Lower leg skin (tissue), 3 donors: ENCODE results near the gene RAP1GAP.

Experiments
- CTCF ChIP-seq, 3 donors: fragments of 450-650 bp; IDR thresholded peaks; one replicate each; pipeline ENCODE4 v1.5.1; 2016; ENCODE audit warnings: antibody characterized with exemption in 3 of 3, mild to moderate bottlenecking in 3 of 3, moderate library complexity in 2 of 3
- POLR2A ChIP-seq, 2 donors: fragments of 450-650 bp; IDR thresholded peaks; one replicate each; pipeline ENCODE4 v1.6.1; 2016 to 2017; ENCODE audit warnings: antibody characterized with exemption in 2 of 2, mild to moderate bottlenecking in 1 of 2, moderate library complexity in 1 of 2

- TF ChIP-seq POLR2A (IDR thresholded peaks at IDR 0.05) (no peak), CTCF (IDR thresholded peaks at IDR 0.05) (no peak)
Observed at GRCh38 chr1:21641967-21642739, 27.0 kb downstream of the RAP1GAP start.
